K562 (cell line): ENCODE measurements around the gene GLT1D1. TPM values are rescaled to one million over a fixed set of nuclear protein-coding genes. Genes with fewer than 3 reads are reported as not detected.
A peak's percentile ranks its signal among the peaks of the same experiment; 100 is the strongest.

Experiments
- ATAC-seq: fragments of 200-7000 bp; cut with Tn5 transposase; 3 replicates; pipeline ENCODE4 v1.9.1; 2020; ENCODE audit warnings: moderate library complexity
- BruUV-seq: library from RNA; stranded (reverse); fragments of 400-500 nt; replicated peaks from 2 replicates; lab custom pipeline; 2021; lab: Mats Ljungman, UMichigan
- CTCF ChIA-PET: fragments of 300-600 bp; formaldehyde crosslinking; extraction: SDS; loops from one replicate; lab custom pipeline; 2021; ENCODE audit warnings: low intra/inter-chr PET ratio; lab: Yijun Ruan, JAX
- POLR2A ChIA-PET: fragments of 300-600, 350-650 bp; sonication (Branson Sonifier 250); formaldehyde crosslinking; extraction: SDS; loops from one replicate; lab custom pipeline; 2021; ENCODE audit warnings: antibody characterized with exemption, inconsistent platforms; lab: Yijun Ruan, JAX
- DNase-seq, 4 experiments: peaks; one replicate each; pipeline versions ENCODE4 v3.0.0 to v3.0.0-alpha.2; 2011 to 2018; ENCODE audit warnings: low spot score in 3 of 4, mixed read lengths in 3 of 4; ENCODE audit errors: extremely low read depth in 1 of 4
- FAIRE-seq: peaks from 2 replicates; lab custom pipeline; 2011; peaks lifted over from hg19 to GRCh38; lab: Jason Lieb, UNC
- H2AFZ ChIP-seq: 2 replicates; pipeline ENCODE4 v1.6.0; 2011; ENCODE audit warnings: low read depth, low read length, control low read depth, inconsistent platforms
- H3K27ac ChIP-seq: fragments of 200-600 bp; 3 replicates; pipeline ENCODE4 v1.8.0; 2011; ENCODE audit warnings: low read depth, mild to moderate bottlenecking, control low read depth, inconsistent platforms, low read length, moderate library complexity, mixed read lengths; ENCODE audit errors: extremely low read depth
- H3K27me3 ChIP-seq, 2 experiments: fragments of 300-600 bp in 1 of 2; 2 replicates in 1 of 2; 3 replicates in 1 of 2; pipeline versions ENCODE4 v1.6.0 to v1.8.0; 2011; ENCODE audit warnings: inconsistent platforms in 2 of 2, low read length in 2 of 2, mild to moderate bottlenecking in 1 of 2, mixed read lengths in 1 of 2, moderate library complexity in 1 of 2; ENCODE audit not compliant: control insufficient read depth in 2 of 2, insufficient read depth in 2 of 2
- H3K36me3 ChIP-seq: fragments of 300-600 bp; 3 replicates; pipeline ENCODE4 v1.8.0; 2011; ENCODE audit warnings: mild to moderate bottlenecking, low read length, inconsistent platforms; ENCODE audit not compliant: control insufficient read depth, insufficient read depth
- H3K4me1 ChIP-seq, 2 experiments: fragments of 200-600 bp in 1 of 2; replicated peaks in 1 of 2; 2 replicates in 1 of 2; 3 replicates in 1 of 2; pipeline versions ENCODE4 v1.5.1 to v1.8.0; 2011; ENCODE audit warnings: inconsistent platforms in 2 of 2, low read length in 2 of 2, mild to moderate bottlenecking in 1 of 2, mixed read lengths in 1 of 2, moderate library complexity in 1 of 2; ENCODE audit not compliant: control insufficient read depth in 2 of 2, insufficient read depth in 2 of 2
- H3K4me2 ChIP-seq: 2 replicates; pipeline ENCODE4 v1.6.1; 2011; ENCODE audit warnings: low read length, control low read depth, inconsistent platforms, mixed read lengths; ENCODE audit not compliant: insufficient read depth
- H3K4me3 ChIP-seq: fragments of 200-600 bp; sonication (generic), shearing (Covaris generic); 2 replicates; pipeline ENCODE4 v1.5.1; 2016; ENCODE audit warnings: control low read depth, inconsistent platforms
- H3K79me2 ChIP-seq: fragments of 200-600 bp; 3 replicates; pipeline ENCODE4 v1.8.0; 2011; ENCODE audit warnings: low read length, inconsistent platforms; ENCODE audit not compliant: control insufficient read depth, insufficient read depth
- H3K9ac ChIP-seq, 2 experiments: 2 replicates each; pipeline versions ENCODE4 v1.6.0 to v1.6.1; 2011; ENCODE audit warnings: low read depth in 2 of 2, low read length in 2 of 2, control low read depth in 1 of 2, inconsistent platforms in 1 of 2, mild to moderate bottlenecking in 1 of 2, mixed read lengths in 1 of 2; ENCODE audit not compliant: insufficient read depth in 1 of 2
- H3K9me1 ChIP-seq: one replicate; pipeline ENCODE4 v1.6.0; 2011; ENCODE audit warnings: inconsistent platforms, mild to moderate bottlenecking, low read length, moderate library complexity; ENCODE audit not compliant: control insufficient read depth, insufficient read depth
- H3K9me3 ChIP-seq: replicated peaks from 2 replicates; pipeline ENCODE4 v1.5.1; 2011; ENCODE audit warnings: low read depth, low read length, inconsistent platforms; ENCODE audit not compliant: control insufficient read depth, insufficient read depth
- H4K20me1 ChIP-seq: replicated peaks from 2 replicates; pipeline ENCODE4 v1.6.1; 2011; ENCODE audit warnings: low read length, inconsistent platforms, mixed read lengths; ENCODE audit not compliant: control insufficient read depth, insufficient read depth
- CHCHD3 ChIP-seq: fragments of 250-450 bp; sonication (Bioruptor Pico); IDR thresholded peaks from 2 replicates; pipeline ENCODE4 v2.1.2; 2022; ENCODE audit warnings: mild to moderate bottlenecking
- CSDE1 ChIP-seq, 2 experiments: fragments of 450-650 bp; IDR thresholded peaks; 2 replicates each; pipeline ENCODE4 v1.6.1; 2016; ENCODE audit warnings: mild to moderate bottlenecking in 1 of 2
- DDX20 ChIP-seq: fragments of 450-650 bp; IDR thresholded peaks from 2 replicates; pipeline ENCODE4 v1.6.1; 2016; ENCODE audit warnings: missing genetic modification characterization, low read depth, mild to moderate bottlenecking, missing compliant biosample characterization, moderate library complexity
- FIP1L1 ChIP-seq: fragments of 200-400 bp; formaldehyde crosslinking; IDR thresholded peaks from 2 replicates; pipeline ENCODE4 v1.6.1; 2018; ENCODE audit warnings: mild to moderate bottlenecking, low read depth, low read length; ENCODE audit not compliant: poor library complexity, severe bottlenecking
- FOS ChIP-seq: IDR thresholded peaks from 3 replicates; pipeline ENCODE4 v1.6.1; 2011; ENCODE audit not compliant: insufficient read length; ENCODE audit errors: extremely low read depth
- HMG20B ChIP-seq: fragments of 250-450 bp; sonication (Bioruptor Pico); IDR thresholded peaks from 2 replicates; pipeline ENCODE4 v1.5.0; 2021; ENCODE audit warnings: mild to moderate bottlenecking
- KDM1A ChIP-seq, 2 experiments: fragments of 450-650 bp; IDR thresholded peaks; 2 replicates each; pipeline ENCODE4 v1.6.1; 2016; ENCODE audit warnings: mild to moderate bottlenecking in 2 of 2
- MBD2 ChIP-seq: sonication (generic); IDR thresholded peaks from 2 replicates; pipeline ENCODE4 v1.6.1; 2016; ENCODE audit warnings: low read depth, borderline replicate concordance
- MEIS2 ChIP-seq: fragments of 450-650 bp; IDR thresholded peaks from 2 replicates; pipeline ENCODE4 v1.6.1; 2014; ENCODE audit warnings: mild to moderate bottlenecking; ENCODE audit not compliant: partially characterized antibody
- NONO ChIP-seq, 2 experiments: fragments of 200-400 bp in 1 of 2; fragments of 450-650 bp in 1 of 2; formaldehyde crosslinking in 1 of 2; IDR thresholded peaks; 2 replicates each; pipeline ENCODE4 v1.6.1; 2017; ENCODE audit warnings: low read depth in 2 of 2, mild to moderate bottlenecking in 2 of 2, moderate library complexity in 2 of 2, low read length in 1 of 2
- PBX2 ChIP-seq, 2 experiments: IDR thresholded peaks in 1 of 2; conservative IDR thresholded peaks in 1 of 2; 2 replicates each; pipeline ENCODE4 v1.6.1; 2016; ENCODE audit warnings: low read depth in 2 of 2, mild to moderate bottlenecking in 1 of 2, missing compliant biosample characterization in 1 of 2, missing genetic modification characterization in 1 of 2, moderate library complexity in 1 of 2
- PHF8 ChIP-seq: fragments of 200-600 bp; sonication (generic); IDR thresholded peaks from 2 replicates; pipeline ENCODE4 v1.6.1; 2012; ENCODE audit warnings: mixed run types, mild to moderate bottlenecking, inconsistent platforms, low read length, moderate library complexity, borderline replicate concordance
- RBM17 ChIP-seq: fragments of 200-400 bp; formaldehyde crosslinking; IDR thresholded peaks from 2 replicates; pipeline ENCODE4 v1.6.1; 2017; ENCODE audit warnings: low read depth, mild to moderate bottlenecking, low read length, borderline replicate concordance
- RCOR1 ChIP-seq, 2 experiments: IDR thresholded peaks; 2 replicates each; pipeline ENCODE4 v1.6.1; 2012; ENCODE audit warnings: low read depth in 2 of 2, low read length in 2 of 2, borderline replicate concordance in 1 of 2, improper control_type of control experiment in 1 of 2
- SP2 ChIP-seq: IDR thresholded peaks from 2 replicates; pipeline ENCODE4 v1.6.1; 2011; ENCODE audit warnings: mild to moderate bottlenecking, low read depth, low read length, moderate library complexity; ENCODE audit not compliant: poor library complexity, severe bottlenecking; ENCODE audit errors: extremely low read depth
- ZNF316 ChIP-seq: fragments of 450-650 bp; IDR thresholded peaks from 2 replicates; pipeline ENCODE4 v1.6.1; 2016
- ZNF699 ChIP-seq: fragments of 250-450 bp; sonication (Bioruptor Pico); IDR thresholded peaks from 2 replicates; pipeline ENCODE4 v1.8.0; 2021; ENCODE audit warnings: mild to moderate bottlenecking, moderate library complexity; ENCODE audit not compliant: insufficient replicate concordance
- ZNF717 ChIP-seq: fragments of 250-450 bp; sonication (Bioruptor Pico); IDR thresholded peaks from 2 replicates; pipeline ENCODE4 v1.5.0; 2021
- WGBS: fragments of 100-300 bp; shearing (Covaris generic); methylation state at CpG from one replicate; pipeline ENCODE4 v1.1.6; 2016; ENCODE audit warnings: low coverage, mixed read lengths; ENCODE audit not compliant: insufficient coverage; ENCODE audit errors: missing lambda C conversion rate; 5-methylcytosine and 5-hydroxymethylcytosine counted together
- in situ Hi-C: fragments of 300-500 bp; cut with MboI; formaldehyde crosslinking; loops from 4 replicates; pipeline ENCODE4 v1.15.0; 2018; ENCODE audit warnings: inconsistent platforms, mixed read lengths
- intact Hi-C: fragments of 100-400 bp; cut with micrococcal nuclease; formaldehyde crosslinking; loops from 2 replicates; pipeline ENCODE4 v1.14.2; 2022
- polyA plus RNA-seq, 8 experiments: library from polyadenylated mRNA; depleted of rRNA in 4 of 8; stranded (reverse) in 5 of 8; unstranded in 3 of 8; fragments of >200 nt; fragmentation: Nextera tagmentation in 2 of 8; fragmentation: Illumina TruSeq in 1 of 8; extraction: Ambion mirVana in 2 of 8; extraction: Trizol in 1 of 8; gene quantifications; 2 replicates each; pipeline versions ENCODE4 v1.2.1 to v1.2.3, GENCODE V29; 2011 to 2014; ENCODE audit warnings: inconsistent platforms in 1 of 8, missing spikeins in 1 of 8
- total RNA-seq, 7 experiments: library from RNA; depleted of rRNA in 6 of 7; stranded (reverse); fragments of >200 nt in 6 of 7; fragmentation: Illumina TruSeq in 2 of 7; extraction: Trizol in 2 of 7; gene quantifications; 2 replicates each; pipeline versions ENCODE4 v1.2.1 to v1.2.3, GENCODE V29; 2011 to 2021; ENCODE audit warnings: low replicate concordance in 1 of 7

GLT1D1 gene
- total and polyA plus RNA-seq, 9 of the 15 experiments (the other 6 are each of a cell fraction or from before 2014, with no cell fraction given) = 0.04 TPM; not detected in 8

- peak; percentile 48; the same call in 2 of the 3 replicates for ATAC-seq
- Histone ChIP-seq H3K9me3 (no peaks in the 10 kb centered on the region), H3K79me2 (peaks cover 95% of the 10 kb centered on the region), H3K4me2 (0 out of 2 replicates have a peak overlapping the region, but pooled peaks have one; percentile 34), H3K9ac (0 out of 4 replicates have a peak overlapping the region, but pooled peaks of 1 of the 2 experiments have one; percentile 72), H2AFZ (no peak overlapping the region), H3K9me1 (peaks cover 3% of the 10 kb centered on the region), H4K20me1 (peaks cover 13% of the 10 kb centered on the region), H3K27me3 (no peaks in the 10 kb centered on the region), H3K4me1 (peaks cover 12 to 22% of the 10 kb centered on the region in 2 experiments; a peak in 4 of 5 replicates), H3K27ac (no peak overlapping the region), H3K4me3 (no peak overlapping the region), H3K36me3 (peaks cover 43% of the 10 kb centered on the region; the same call in 2 of the 3 replicates)
- DNase-seq = no peak
- intact Hi-C loops = no loop called here
- ChIA-PET CTCF (no interaction called here), POLR2A (no interaction called here)
- WGBS = 50% methylated on average over 13 of the region's 13 CpGs
- no TSS peak for BruUV-seq
- peak; percentile 15 for FAIRE-seq
- in situ Hi-C loops = no loop called here
- TF ChIP-seq NONO (IDR thresholded peaks at IDR 0.05; ENCODE audit: low read depth in 2 of 2, low read length in 1 of 2) = no peak
- no peak for TF ChIP-seq FIP1L1
- TF ChIP-seq RBM17 = no peak
- TF ChIP-seq MBD2 = no peak
- 0 out of 2 replicates have a peak, but pooled peaks have one; percentile 22 for TF ChIP-seq ZNF316
- no peak for TF ChIP-seq PBX2 (CRISPR knock-in tag; IDR thresholded peaks at IDR 0.05; ENCODE audit: low read depth)
- TF ChIP-seq PBX2 (tag; conservative IDR thresholded peaks at IDR 0.05; ENCODE audit: low read depth) = peak; percentile 61
- TF ChIP-seq MEIS2 = peak; percentile 72
- TF ChIP-seq HMG20B = no peak
- TF ChIP-seq SP2 = no peak
- TF ChIP-seq ZNF699 (CRISPR knock-in tag) = no peak
- no peak for TF ChIP-seq KDM1A (IDR thresholded peaks at IDR 0.05)
- no peak for TF ChIP-seq RCOR1 (IDR thresholded peaks at IDR 0.05; ENCODE audit: borderline replicate concordance in 1 of 2, low read depth in 2 of 2, low read length in 2 of 2)
- TF ChIP-seq CSDE1 (IDR thresholded peaks at IDR 0.05) = no peak
- TF ChIP-seq DDX20 (tag) = no peak
- TF ChIP-seq PHF8 = no peak
- no peak for TF ChIP-seq FOS
- TF ChIP-seq CHCHD3 (CRISPR knock-in tag) = no peak
- TF ChIP-seq ZNF717 (CRISPR knock-in tag) = no peak
These were observed 34.9 kb upstream of the GLT1D1 start for GRCh38 chr12:128818065-128819022.
